HCT116 (cell line): ENCODE data around the gene TENM4. TPM values are rescaled to one million over a fixed set of nuclear protein-coding genes. Genes with fewer than 3 reads are reported as not detected.

ENCODE experiments used
- ATAC-seq: fragments of 200-7000 bp; cut with Tn5 transposase; 2 replicates; pipeline ENCODE4 v1.9.1; 2020; ENCODE audit warnings: mild to moderate bottlenecking, moderate library complexity
- BruUV-seq: library from RNA; stranded (reverse); fragments of 400-500 nt; replicated peaks from 2 replicates; lab custom pipeline; 2021; lab: Mats Ljungman, UMichigan
- CTCF ChIA-PET: fragments of 300-600 bp; sonication (Branson Sonifier 250); formaldehyde crosslinking; loops from one replicate; lab custom pipeline; 2021; ENCODE audit warnings: antibody characterized with exemption; lab: Charles Lee
- POLR2A ChIA-PET: fragments of 300-600, 350-600 bp; sonication (Branson Sonifier 250); formaldehyde crosslinking; loops from one replicate; lab custom pipeline; 2021; ENCODE audit warnings: antibody characterized with exemption; lab: Charles Lee
- RAD21 ChIA-PET, 2 experiments: fragments of 300-600 bp; sonication (Branson Sonifier 250); formaldehyde crosslinking; loops; one replicate each; lab custom pipeline; 2023; ENCODE audit warnings: low total read pairs in 2 of 2; ENCODE audit not compliant: uncharacterized antibody in 2 of 2, unreplicated experiment in 2 of 2, low non-redundant PET in 1 of 2; lab: Charles Lee
- DNase-seq: peaks from one replicate; pipeline ENCODE4 v3.0.0-alpha.2; 2010; ENCODE audit warnings: low read depth, low spot score
- H2AFZ ChIP-seq: fragments of 200-600 bp; shearing (Covaris generic), sonication (generic); 2 replicates; pipeline ENCODE4 v1.6.1; 2017; ENCODE audit warnings: low read depth, mixed run types, mixed read lengths, antibody characterized with exemption, low read length; ENCODE audit not compliant: poor library complexity, severe bottlenecking
- H3K27ac ChIP-seq: 2 replicates; pipeline ENCODE4 v1.5.1; 2012; ENCODE audit warnings: low read depth, low read length
- H3K27me3 ChIP-seq: fragments of 200-600 bp; sonication (generic); 2 replicates; pipeline ENCODE4 v1.6.1; 2016; ENCODE audit warnings: mixed run types, low read length, mixed read lengths; ENCODE audit not compliant: insufficient read depth
- H3K36me3 ChIP-seq, 2 experiments: fragments of 200-500 bp in 1 of 2; fragments of 200-600 bp in 1 of 2; sonication (Bioruptor generic) in 1 of 2; sonication (generic) in 1 of 2; 2 replicates each; pipeline versions ENCODE4 v1.5.1 to v1.6.1; 2014 to 2016; ENCODE audit warnings: low read length in 2 of 2, inconsistent platforms in 1 of 2, mixed read lengths in 1 of 2, mixed run types in 1 of 2; ENCODE audit not compliant: insufficient read depth in 2 of 2, control insufficient read depth in 1 of 2
- H3K4me1 ChIP-seq, 2 experiments: fragments of 200-600 bp in 1 of 2; sonication (generic) in 1 of 2; 2 replicates each; pipeline versions ENCODE4 v1.5.1 to v1.6.1; 2012 to 2017; ENCODE audit warnings: low read length in 2 of 2, inconsistent platforms in 1 of 2, mild to moderate bottlenecking in 1 of 2, mixed read lengths in 1 of 2, mixed run types in 1 of 2, moderate library complexity in 1 of 2; ENCODE audit not compliant: insufficient read depth in 2 of 2, control insufficient read depth in 1 of 2
- H3K4me2 ChIP-seq: fragments of 200-600 bp; sonication (generic); 2 replicates; pipeline ENCODE4 v1.6.1; 2017; ENCODE audit warnings: mixed run types, low read length, mixed read lengths
- H3K4me3 ChIP-seq, 2 experiments: fragments of 200-600 bp in 1 of 2; sonication (generic) in 1 of 2; replicated peaks in 1 of 2; 2 replicates each; pipeline ENCODE4 v1.5.1; 2011 to 2016; ENCODE audit warnings: low read length in 2 of 2, control low read depth in 1 of 2, low read depth in 1 of 2, mild to moderate bottlenecking in 1 of 2, mixed read lengths in 1 of 2, mixed run types in 1 of 2
- H3K79me2 ChIP-seq: fragments of 200-600 bp; sonication (generic); 2 replicates; pipeline ENCODE4 v1.6.1; 2017; ENCODE audit warnings: mild to moderate bottlenecking, mixed run types, low read length, moderate library complexity, mixed read lengths; ENCODE audit not compliant: insufficient read depth
- H3K9ac ChIP-seq: fragments of 200-600 bp; sonication (generic); 2 replicates; pipeline ENCODE4 v1.6.1; 2016; ENCODE audit warnings: low read length, mixed read lengths
- H3K9me2 ChIP-seq: fragments of 200-600 bp; sonication (generic), shearing (Covaris generic); 2 replicates; pipeline ENCODE4 v1.6.1; 2017; ENCODE audit warnings: mixed run types, mild to moderate bottlenecking, moderate library complexity; ENCODE audit not compliant: insufficient read depth
- H3K9me3 ChIP-seq, 2 experiments: fragments of 200-500 bp in 1 of 2; fragments of 200-600 bp in 1 of 2; sonication (Bioruptor generic) in 1 of 2; sonication (generic) in 1 of 2; 2 replicates each; pipeline ENCODE4 v1.6.1; 2014 to 2017; ENCODE audit warnings: low read length in 2 of 2, mixed read lengths in 2 of 2, inconsistent platforms in 1 of 2, low read depth in 1 of 2, mild to moderate bottlenecking in 1 of 2, mixed run types in 1 of 2, moderate library complexity in 1 of 2; ENCODE audit not compliant: control insufficient read depth in 1 of 2, insufficient read depth in 1 of 2
- H4K20me1 ChIP-seq: fragments of 200-600 bp; sonication (generic), shearing (Covaris generic); 2 replicates; pipeline ENCODE4 v1.6.1; 2017; ENCODE audit warnings: mixed run types, mild to moderate bottlenecking, moderate library complexity; ENCODE audit not compliant: insufficient read depth
- ELF1 ChIP-seq: IDR thresholded peaks from 2 replicates; pipeline ENCODE4 v1.6.1; 2012; ENCODE audit warnings: low read depth, borderline replicate concordance
- EZH2 ChIP-seq: fragments of 200-600 bp; sonication (generic); IDR thresholded peaks from 2 replicates; pipeline ENCODE4 v1.6.1; 2017; ENCODE audit warnings: antibody characterized with exemption, mixed run types
- EZH2phosphoT487 ChIP-seq: fragments of 200-600 bp; IDR thresholded peaks from 2 replicates; pipeline ENCODE4 v1.6.1; 2018; ENCODE audit warnings: antibody characterized with exemption, borderline replicate concordance
- JUND ChIP-seq: IDR thresholded peaks from 2 replicates; pipeline ENCODE4 v1.6.1; 2012
- POLR2A ChIP-seq: IDR thresholded peaks from 2 replicates; pipeline ENCODE4 v1.7.0; 2011; ENCODE audit warnings: borderline replicate concordance; ENCODE audit not compliant: insufficient read depth, insufficient read length; ENCODE audit errors: extremely low read depth
- POLR2AphosphoS5 ChIP-seq: IDR thresholded peaks from 2 replicates; pipeline ENCODE4 v1.6.1; 2011; ENCODE audit warnings: mild to moderate bottlenecking, low read depth, low read length, moderate library complexity
- ZNF274 ChIP-seq: fragments of 200-500 bp; sonication (Bioruptor generic); IDR thresholded peaks from 2 replicates; pipeline ENCODE4 v1.6.1; 2014; ENCODE audit warnings: mild to moderate bottlenecking, low read depth, low read length, inconsistent platforms
- intact Hi-C: fragments of 100-400 bp; cut with micrococcal nuclease; formaldehyde crosslinking; loops from 2 replicates; pipeline ENCODE4 v1.10.0; 2022
- total RNA-seq: library from RNA; stranded (reverse); gene quantifications from one replicate; pipeline ENCODE4 v1.2.1, GENCODE V29; 2021; ENCODE audit not compliant: unreplicated experiment
- TF ChIP-seq, protein P1 (sequence below): IDR thresholded peaks from 2 replicates; pipeline ENCODE4 v1.6.1; 2012
- TF ChIP-seq, protein P2 (sequence below): IDR thresholded peaks from 2 replicates; pipeline ENCODE4 v1.6.1; 2012; ENCODE audit warnings: low read depth
- TF ChIP-seq, protein P3 (sequence below): IDR thresholded peaks from 2 replicates; pipeline ENCODE4 v1.6.1; 2011; ENCODE audit warnings: mild to moderate bottlenecking, low read length, moderate library complexity; ENCODE audit not compliant: insufficient replicate concordance; ENCODE audit errors: extremely low read depth
- TF ChIP-seq, protein P4 (sequence below), 3 experiments: fragments of 200-600 bp in 1 of 3; sonication (generic) in 1 of 3; IDR thresholded peaks in 2 of 3; conservative IDR thresholded peaks in 1 of 3; 2 replicates each; pipeline ENCODE4 v1.5.1; 2012 to 2017; ENCODE audit warnings: low read depth in 2 of 3, low read length in 2 of 3, antibody characterized with exemption in 1 of 3, borderline replicate concordance in 1 of 3, control low read depth in 1 of 3, mild to moderate bottlenecking in 1 of 3, mixed read lengths in 1 of 3, mixed run types in 1 of 3, moderate library complexity in 1 of 3; ENCODE audit not compliant: insufficient read depth in 1 of 3

Gene TENM4
- total RNA-seq, 1 experiment from 2014 or later, result 0.05 TPM

DNA sequence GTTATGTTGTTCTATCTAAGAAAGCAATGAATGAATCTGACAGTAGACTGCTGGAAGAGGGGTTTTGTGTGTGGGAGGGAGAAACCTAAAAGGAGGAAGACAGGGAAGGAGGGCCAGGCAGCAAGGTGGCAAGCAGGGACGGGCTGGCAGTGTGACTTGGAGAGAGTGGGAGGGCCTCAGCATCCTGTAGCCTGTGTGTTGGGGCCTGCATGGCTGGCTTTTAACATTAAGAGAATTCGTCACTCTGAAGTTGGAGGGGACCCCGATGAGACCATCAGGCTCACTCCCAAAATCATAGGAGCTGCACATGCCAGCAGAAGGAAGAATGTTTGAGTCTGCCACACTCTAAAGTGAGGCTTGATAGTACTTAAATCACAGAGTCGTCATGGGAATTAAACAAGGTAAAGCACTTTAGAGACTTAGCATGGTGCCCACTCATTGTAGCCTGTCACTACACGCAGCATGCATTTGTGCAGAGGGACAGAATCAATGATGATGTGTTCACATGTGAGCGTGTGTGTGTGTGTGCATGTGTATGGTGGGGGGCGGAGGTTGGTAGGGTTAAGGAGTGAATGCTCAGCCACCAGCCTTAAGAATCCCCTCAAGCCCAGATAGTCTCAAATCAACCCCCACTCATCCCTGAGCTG lies 199.5 kb downstream of the TENM4 start:
- no peak for ATAC-seq
- Histone ChIP-seq H3K9me3 (no peaks in the 10 kb centered on the region), H3K4me2 (no peak overlapping the region), H3K27me3 (peaks cover 12% of the 10 kb centered on the region; the same call in 1 of the 2 replicates), H3K79me2 (no peaks in the 10 kb centered on the region), H3K27ac (no peak overlapping the region), H3K4me3 (no peak overlapping the region), H3K4me1 (no peaks in the 10 kb centered on the region), H2AFZ (no peak overlapping the region), H3K9ac (no peak overlapping the region), H4K20me1 (no peaks in the 10 kb centered on the region), H3K36me3 (no peaks in the 10 kb centered on the region), H3K9me2 (no peaks in the 10 kb centered on the region)
- no peak for DNase-seq
- RAD21 ChIA-PET, result no interaction called here
- intact Hi-C loops, result no loop called here
- POLR2A ChIA-PET, result no interaction called here
- BruUV-seq, result no TSS peak
- CTCF ChIA-PET, result no interaction called here
- no peak for TF ChIP-seq EZH2

DNA sequence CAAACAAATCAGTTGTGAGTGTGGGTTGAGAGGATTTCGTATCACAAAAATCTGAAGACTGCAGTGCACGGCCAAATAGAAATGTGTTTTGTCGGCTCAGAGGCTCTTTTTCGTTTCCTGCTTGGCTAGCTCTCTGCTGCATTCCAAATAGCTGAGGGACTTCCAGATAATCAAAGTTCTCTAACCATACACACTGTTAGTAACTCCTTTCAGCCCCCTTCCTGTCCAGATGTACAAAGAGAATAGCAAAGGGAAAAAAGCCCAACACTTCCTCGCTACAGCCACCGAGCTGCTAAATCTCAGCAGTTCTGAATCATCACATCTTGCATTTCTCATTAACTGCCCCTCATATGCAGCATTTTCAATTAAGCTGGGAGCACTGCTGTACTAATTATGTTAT lies 203.1 kb downstream of the TENM4 start:
- peaks cover 16% of the 10 kb centered on the region for H3K27me3 ChIP-seq
- BruUV-seq, result no TSS peak
- ChIA-PET CTCF (no interaction called here), POLR2A (no interaction called here), RAD21 (no interaction called here)
- H3K36me3 ChIP-seq, result no peaks in the 10 kb centered on the region
- no peaks in the 10 kb centered on the region for H4K20me1 ChIP-seq
- no peaks in the 10 kb centered on the region for H3K79me2 ChIP-seq
- H3K4me3 ChIP-seq, result no peak overlapping the region
- H3K27ac ChIP-seq, result no peak overlapping the region
- DNase-seq, result no peak
- no peaks in the 10 kb centered on the region for H3K4me1 ChIP-seq
- no peak overlapping the region for H3K9ac ChIP-seq
- H2AFZ ChIP-seq, result no peak overlapping the region
- TF ChIP-seq JUND (no peak), POLR2A (no peak), POLR2AphosphoS5 (no peak), EZH2phosphoT487 (no peak), ZNF274 (no peak), ELF1 (no peak)
- TF ChIP-seq, protein P1, sequence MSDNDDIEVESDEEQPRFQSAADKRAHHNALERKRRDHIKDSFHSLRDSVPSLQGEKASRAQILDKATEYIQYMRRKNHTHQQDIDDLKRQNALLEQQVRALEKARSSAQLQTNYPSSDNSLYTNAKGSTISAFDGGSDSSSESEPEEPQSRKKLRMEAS, result no peak
- TF ChIP-seq, protein P2, sequence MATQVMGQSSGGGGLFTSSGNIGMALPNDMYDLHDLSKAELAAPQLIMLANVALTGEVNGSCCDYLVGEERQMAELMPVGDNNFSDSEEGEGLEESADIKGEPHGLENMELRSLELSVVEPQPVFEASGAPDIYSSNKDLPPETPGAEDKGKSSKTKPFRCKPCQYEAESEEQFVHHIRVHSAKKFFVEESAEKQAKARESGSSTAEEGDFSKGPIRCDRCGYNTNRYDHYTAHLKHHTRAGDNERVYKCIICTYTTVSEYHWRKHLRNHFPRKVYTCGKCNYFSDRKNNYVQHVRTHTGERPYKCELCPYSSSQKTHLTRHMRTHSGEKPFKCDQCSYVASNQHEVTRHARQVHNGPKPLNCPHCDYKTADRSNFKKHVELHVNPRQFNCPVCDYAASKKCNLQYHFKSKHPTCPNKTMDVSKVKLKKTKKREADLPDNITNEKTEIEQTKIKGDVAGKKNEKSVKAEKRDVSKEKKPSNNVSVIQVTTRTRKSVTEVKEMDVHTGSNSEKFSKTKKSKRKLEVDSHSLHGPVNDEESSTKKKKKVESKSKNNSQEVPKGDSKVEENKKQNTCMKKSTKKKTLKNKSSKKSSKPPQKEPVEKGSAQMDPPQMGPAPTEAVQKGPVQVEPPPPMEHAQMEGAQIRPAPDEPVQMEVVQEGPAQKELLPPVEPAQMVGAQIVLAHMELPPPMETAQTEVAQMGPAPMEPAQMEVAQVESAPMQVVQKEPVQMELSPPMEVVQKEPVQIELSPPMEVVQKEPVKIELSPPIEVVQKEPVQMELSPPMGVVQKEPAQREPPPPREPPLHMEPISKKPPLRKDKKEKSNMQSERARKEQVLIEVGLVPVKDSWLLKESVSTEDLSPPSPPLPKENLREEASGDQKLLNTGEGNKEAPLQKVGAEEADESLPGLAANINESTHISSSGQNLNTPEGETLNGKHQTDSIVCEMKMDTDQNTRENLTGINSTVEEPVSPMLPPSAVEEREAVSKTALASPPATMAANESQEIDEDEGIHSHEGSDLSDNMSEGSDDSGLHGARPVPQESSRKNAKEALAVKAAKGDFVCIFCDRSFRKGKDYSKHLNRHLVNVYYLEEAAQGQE, result no peak
- TF ChIP-seq, protein P3, sequence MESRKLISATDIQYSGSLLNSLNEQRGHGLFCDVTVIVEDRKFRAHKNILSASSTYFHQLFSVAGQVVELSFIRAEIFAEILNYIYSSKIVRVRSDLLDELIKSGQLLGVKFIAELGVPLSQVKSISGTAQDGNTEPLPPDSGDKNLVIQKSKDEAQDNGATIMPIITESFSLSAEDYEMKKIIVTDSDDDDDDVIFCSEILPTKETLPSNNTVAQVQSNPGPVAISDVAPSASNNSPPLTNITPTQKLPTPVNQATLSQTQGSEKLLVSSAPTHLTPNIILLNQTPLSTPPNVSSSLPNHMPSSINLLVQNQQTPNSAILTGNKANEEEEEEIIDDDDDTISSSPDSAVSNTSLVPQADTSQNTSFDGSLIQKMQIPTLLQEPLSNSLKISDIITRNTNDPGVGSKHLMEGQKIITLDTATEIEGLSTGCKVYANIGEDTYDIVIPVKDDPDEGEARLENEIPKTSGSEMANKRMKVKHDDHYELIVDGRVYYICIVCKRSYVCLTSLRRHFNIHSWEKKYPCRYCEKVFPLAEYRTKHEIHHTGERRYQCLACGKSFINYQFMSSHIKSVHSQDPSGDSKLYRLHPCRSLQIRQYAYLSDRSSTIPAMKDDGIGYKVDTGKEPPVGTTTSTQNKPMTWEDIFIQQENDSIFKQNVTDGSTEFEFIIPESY, result no peak
- TF ChIP-seq, protein P4, sequence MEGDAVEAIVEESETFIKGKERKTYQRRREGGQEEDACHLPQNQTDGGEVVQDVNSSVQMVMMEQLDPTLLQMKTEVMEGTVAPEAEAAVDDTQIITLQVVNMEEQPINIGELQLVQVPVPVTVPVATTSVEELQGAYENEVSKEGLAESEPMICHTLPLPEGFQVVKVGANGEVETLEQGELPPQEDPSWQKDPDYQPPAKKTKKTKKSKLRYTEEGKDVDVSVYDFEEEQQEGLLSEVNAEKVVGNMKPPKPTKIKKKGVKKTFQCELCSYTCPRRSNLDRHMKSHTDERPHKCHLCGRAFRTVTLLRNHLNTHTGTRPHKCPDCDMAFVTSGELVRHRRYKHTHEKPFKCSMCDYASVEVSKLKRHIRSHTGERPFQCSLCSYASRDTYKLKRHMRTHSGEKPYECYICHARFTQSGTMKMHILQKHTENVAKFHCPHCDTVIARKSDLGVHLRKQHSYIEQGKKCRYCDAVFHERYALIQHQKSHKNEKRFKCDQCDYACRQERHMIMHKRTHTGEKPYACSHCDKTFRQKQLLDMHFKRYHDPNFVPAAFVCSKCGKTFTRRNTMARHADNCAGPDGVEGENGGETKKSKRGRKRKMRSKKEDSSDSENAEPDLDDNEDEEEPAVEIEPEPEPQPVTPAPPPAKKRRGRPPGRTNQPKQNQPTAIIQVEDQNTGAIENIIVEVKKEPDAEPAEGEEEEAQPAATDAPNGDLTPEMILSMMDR (IDR thresholded peaks at IDR 0.05 in 2 of 3, conservative IDR thresholded peaks at IDR 0.05 in 1 of 3; ENCODE audit: borderline replicate concordance in 1 of 3, insufficient read depth in 1 of 3, low read depth in 2 of 3, low read length in 2 of 3), result no peak
- no peaks in the 10 kb centered on the region for H3K9me2 ChIP-seq
- no peak overlapping the region for H3K4me2 ChIP-seq
- no peaks in the 10 kb centered on the region for H3K9me3 ChIP-seq
- no peak for ATAC-seq
- intact Hi-C loops, result no loop called here
